22Rv1 (cell line): ENCODE measurements around the gene ACTL7B.

ENCODE experiments used
- H3K27ac ChIP-seq: fragments of 450-650 bp; 2 replicates; pipeline ENCODE4 v1.5.1; 2017
- ZFX ChIP-seq: fragments of 450-650 bp; IDR thresholded peaks from 2 replicates; pipeline ENCODE4 v1.6.1; 2017; ENCODE audit warnings: antibody characterized with exemption, borderline replicate concordance
- TF ChIP-seq, protein P1 (sequence below): fragments of 450-650 bp; IDR thresholded peaks from 2 replicates; pipeline ENCODE4 v1.5.1; 2017; ENCODE audit warnings: mild to moderate bottlenecking

The ACTL7B gene

GRCh38 chr9:108823829-108824228 is 32.0 kb downstream of the ACTL7B start:
- no peak overlapping the region for H3K27ac ChIP-seq
- TF ChIP-seq, protein P1, sequence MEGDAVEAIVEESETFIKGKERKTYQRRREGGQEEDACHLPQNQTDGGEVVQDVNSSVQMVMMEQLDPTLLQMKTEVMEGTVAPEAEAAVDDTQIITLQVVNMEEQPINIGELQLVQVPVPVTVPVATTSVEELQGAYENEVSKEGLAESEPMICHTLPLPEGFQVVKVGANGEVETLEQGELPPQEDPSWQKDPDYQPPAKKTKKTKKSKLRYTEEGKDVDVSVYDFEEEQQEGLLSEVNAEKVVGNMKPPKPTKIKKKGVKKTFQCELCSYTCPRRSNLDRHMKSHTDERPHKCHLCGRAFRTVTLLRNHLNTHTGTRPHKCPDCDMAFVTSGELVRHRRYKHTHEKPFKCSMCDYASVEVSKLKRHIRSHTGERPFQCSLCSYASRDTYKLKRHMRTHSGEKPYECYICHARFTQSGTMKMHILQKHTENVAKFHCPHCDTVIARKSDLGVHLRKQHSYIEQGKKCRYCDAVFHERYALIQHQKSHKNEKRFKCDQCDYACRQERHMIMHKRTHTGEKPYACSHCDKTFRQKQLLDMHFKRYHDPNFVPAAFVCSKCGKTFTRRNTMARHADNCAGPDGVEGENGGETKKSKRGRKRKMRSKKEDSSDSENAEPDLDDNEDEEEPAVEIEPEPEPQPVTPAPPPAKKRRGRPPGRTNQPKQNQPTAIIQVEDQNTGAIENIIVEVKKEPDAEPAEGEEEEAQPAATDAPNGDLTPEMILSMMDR: no peak
- no peak for TF ChIP-seq ZFX

DNA sequence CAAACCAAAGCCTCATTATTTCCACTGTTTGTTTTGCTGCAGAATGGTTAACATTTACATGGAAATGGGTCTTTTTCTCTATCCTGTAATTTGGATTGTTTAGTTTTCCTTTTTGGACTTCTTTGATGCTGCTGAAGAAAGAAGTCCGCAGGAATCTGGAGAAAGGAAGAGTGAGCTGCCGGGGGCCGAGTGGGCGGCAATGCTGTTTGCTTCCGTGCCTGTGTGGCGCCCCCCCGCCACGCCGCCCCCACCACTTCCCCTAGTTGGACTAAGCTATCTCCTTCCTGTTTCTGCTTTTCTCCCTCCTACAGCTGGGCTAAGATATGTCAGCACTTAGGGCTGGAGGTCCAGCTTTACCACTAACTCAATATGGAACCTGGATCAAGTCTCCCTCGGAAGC is 39.7 kb downstream of the ACTL7B start:
- no peak for TF ChIP-seq ZFX
- TF ChIP-seq, protein P1: no peak
- H3K27ac ChIP-seq: no peak overlapping the region

DNA sequence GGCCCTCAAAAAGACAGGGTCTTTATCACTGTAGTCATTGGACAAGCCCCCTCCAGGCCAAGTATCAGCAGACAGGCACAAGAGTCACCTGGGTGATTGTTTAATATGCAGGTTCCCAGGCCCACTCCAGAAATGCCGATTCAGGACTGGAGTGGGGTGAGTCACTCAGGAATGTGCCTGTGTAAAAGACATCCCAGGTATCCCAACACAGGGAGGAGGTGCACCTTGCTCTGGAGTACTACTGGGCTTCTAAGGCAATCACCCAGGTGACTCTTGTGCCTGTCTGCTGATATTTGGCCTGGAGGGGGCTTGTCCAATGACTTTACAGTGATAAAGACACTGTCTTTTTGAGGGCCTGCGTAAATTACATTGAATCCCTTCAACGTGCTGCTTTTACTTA is 40.6 kb downstream of the ACTL7B start:
- no peak overlapping the region for H3K27ac ChIP-seq
- TF ChIP-seq ZFX: no peak
- TF ChIP-seq, protein P1: no peak

- no peak overlapping the region for H3K27ac ChIP-seq
- TF ChIP-seq ZFX: no peak
- TF ChIP-seq, protein P1: peak; percentile 23; the same call in 1 of the 2 replicates
These were observed 41.7 kb downstream of the ACTL7B start for GRCh38 chr9:108813951-108814601.

DNA sequence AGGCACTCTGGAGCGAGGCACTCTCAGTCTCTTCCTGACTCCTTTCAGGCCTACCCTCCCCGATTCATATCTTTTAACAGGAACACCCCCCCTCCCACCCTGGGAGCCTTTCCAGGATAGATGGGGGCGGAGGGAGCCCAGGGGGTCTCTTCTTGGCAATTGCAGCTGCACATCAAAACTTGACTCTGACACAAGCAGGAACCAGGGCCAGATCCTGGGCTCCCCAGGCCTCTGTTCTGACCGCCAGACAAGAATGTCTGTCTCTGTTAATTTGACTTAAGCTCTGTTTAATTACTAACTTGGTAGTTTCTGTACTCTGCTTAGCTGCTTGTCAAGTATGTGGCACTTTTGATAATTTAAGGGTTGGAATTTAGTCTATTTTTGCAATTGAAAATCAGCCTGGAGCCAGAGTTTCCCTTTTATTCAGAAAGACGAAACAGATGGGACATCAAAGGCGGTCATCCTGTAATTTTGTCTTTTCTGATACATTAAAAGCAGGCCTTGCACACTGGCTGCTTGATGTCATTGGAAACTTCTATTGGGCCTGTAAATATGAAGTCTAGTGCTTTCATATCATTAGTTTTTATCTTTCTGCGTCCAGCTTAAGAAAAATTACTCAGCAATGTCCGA is 43.3 kb downstream of the ACTL7B start:
- TF ChIP-seq ZFX: no peak
- TF ChIP-seq, protein P1: no peak
- no peak overlapping the region for H3K27ac ChIP-seq

DNA sequence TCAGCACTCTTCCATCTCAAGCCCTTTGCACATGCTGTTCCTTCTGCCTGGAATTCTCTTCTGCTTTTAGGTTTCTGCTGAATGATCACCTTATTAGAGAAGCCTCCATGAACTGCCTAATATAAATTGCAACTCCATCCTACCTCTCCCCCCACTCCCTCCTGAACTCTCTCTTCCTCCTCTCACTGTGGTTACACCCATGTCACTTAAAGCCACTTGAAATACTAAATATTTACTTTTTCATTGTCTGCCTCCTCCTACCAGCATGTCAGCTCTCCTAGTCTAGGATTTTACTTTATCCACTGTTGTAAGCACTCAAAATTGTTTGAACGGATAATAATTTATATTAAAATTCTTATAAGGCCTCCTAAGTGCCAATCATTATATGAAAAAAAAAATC is 43.8 kb downstream of the ACTL7B start:
- TF ChIP-seq, protein P1: no peak
- TF ChIP-seq ZFX: no peak

GRCh38 chr9:108809269-108809668 is 46.5 kb downstream of the ACTL7B start:
- no peak for TF ChIP-seq ZFX
- TF ChIP-seq, protein P1: no peak
- H3K27ac ChIP-seq: no peak overlapping the region

More for the DNA sequence above, 43.8 kb downstream of the ACTL7B start:
- no peak overlapping the region for H3K27ac ChIP-seq
